Liver (tissue), 3 donors: ENCODE data around the gene IL11.

Experiments
- CTCF ChIP-seq: fragments of 150-350 bp; IDR thresholded peaks from 2 replicates; pipeline ENCODE4 v1.5.1; 2017; ENCODE audit warnings: improper control_type of control experiment, low read depth, low read length; ENCODE audit not compliant: missing input control
- HNF4A ChIP-seq, 2 donors: conservative IDR thresholded peaks; 2 replicates each; pipeline ENCODE4 v1.6.1; 2016; ENCODE audit warnings: antibody characterized with exemption in 2 of 2, mild to moderate bottlenecking in 2 of 2
- MAX ChIP-seq: IDR thresholded peaks from 2 replicates; pipeline ENCODE4 v1.6.1; 2016; ENCODE audit warnings: antibody characterized with exemption
- SP1 ChIP-seq: IDR thresholded peaks from 2 replicates; pipeline ENCODE4 v1.6.1; 2018; ENCODE audit warnings: antibody characterized with exemption, mild to moderate bottlenecking
- YY1 ChIP-seq: IDR thresholded peaks from 2 replicates; pipeline ENCODE4 v1.6.1; 2016; ENCODE audit warnings: antibody characterized with exemption, mild to moderate bottlenecking
- donor health status: healthy.
- donor health status: healthy.

DNA sequence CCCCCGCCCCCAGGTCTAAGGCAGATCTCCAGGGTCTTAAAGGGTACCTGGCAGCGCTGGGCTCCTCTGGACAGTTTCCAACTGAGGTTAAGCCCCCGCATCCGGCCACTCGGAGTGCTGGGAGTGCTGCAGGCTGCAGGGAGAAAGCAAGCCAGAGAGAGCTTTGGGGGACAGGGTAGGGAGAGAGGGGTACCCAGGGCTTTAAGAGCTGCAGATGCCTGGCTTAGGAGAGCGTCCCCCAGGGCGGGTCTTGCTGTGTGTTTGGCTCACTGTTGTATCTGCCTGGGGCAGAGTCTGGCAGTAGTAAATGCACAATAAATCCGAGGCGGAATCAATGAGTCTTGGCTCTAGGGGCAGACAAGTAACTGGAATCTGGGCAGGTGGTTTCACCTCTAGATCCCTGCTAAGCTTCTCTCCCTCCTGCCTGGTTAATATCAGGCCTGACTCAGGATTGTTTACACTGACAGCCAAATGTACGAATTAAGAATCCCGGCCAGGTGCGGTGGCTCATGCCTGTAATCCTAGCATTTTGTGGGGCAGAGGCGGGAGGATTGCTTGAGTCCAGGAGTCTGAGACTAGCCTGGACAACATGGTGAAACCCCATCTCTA, 14.9 kb downstream of the IL11 start:
- TF ChIP-seq CTCF (no peak), MAX (no peak), YY1 (no peak), SP1 (no peak), HNF4A (conservative IDR thresholded peaks at IDR 0.05) (no peak)
